HG03558 (cell line): Measurements from ENCODE around the gene NRXN2.
"Not testable (repeated sequence)": the region's sequence is repeated elsewhere in the genome, so short reads cannot be mapped to it uniquely, and the experiment has no call there.

Experiments
- ATAC-seq: cut with Tn5 transposase; IDR thresholded peaks from one replicate; pipeline ENCODE4 v1.9.1; 2021; ENCODE audit warnings: moderate number of reproducible peaks; ENCODE audit not compliant: unreplicated experiment; ENCODE audit errors: extremely low read depth

Gene NRXN2

DNA sequence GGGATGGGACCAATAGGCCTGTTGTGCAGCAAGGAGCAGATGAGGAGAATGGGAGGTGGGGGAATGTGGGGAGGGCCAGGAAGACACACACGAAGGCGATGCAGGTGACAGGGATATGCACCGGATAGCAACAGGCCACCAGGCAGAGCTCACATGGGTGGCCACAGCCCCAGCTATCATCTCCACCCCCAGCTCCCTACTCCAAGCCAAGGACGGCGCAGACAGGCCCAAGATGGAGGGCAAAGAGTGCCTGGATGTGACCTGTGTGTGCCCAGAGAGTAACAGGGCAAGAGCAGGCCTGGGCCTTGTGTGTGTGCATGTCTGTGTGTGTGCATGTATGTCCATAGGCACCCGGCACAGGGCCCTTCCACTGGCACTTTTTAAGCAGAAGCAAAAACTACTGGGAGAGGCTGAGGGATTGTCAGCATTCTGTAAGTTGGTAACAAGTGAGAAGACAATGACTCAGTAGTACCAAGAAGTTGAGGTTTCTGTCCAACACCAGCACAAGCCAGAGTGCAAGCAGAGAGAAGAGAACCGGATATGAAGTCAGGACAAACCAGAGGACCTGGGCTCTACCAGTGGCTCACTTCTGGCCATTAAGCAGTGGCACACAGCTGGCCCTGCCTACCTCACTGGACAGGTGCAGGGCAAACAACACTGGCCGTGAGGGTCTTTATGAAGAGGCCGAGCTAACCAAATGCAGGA, 36.4 kb downstream of the NRXN2 start:
- ATAC-seq: no peak

DNA sequence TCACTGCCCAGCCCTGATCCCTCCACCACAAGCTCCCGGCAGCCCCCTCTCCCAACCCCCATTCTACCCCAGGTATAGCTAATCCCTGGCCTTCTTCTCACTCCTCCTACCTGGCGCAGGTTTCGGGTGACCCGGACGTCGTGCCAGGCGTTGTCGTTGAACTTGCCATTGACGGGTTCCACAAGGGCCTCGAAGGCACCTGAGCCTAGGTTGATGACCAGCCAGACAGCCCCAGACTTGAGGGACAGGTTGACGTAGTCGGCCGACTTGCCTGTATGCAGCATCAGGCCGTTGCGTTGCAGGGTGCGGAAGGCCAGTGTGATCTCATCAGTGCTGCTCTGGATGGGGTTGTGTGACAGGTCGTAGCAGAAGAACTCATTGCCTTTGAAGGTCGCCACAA, 37.5 kb downstream of the NRXN2 start:
- no peak for ATAC-seq

DNA sequence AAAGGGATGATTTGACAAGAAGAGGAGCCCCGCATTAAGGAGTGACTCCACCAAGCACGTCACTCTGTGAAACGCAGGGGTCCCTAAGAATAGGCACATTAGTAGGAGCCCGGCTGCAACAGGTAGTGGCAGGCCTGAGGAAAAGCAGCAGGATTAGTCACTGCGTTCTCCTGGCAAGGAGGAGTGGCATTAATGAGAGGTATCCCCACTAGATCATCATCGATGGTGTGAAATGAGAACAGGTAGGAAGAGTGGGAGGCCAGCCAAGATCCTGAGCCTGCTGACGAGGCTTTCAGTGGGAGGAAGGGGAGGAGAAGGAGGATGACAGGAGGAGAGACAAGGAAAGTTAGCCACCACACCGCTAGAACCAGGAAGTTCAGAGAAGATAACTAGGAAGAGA, 38.6 kb downstream of the NRXN2 start:
- ATAC-seq: no peak

DNA sequence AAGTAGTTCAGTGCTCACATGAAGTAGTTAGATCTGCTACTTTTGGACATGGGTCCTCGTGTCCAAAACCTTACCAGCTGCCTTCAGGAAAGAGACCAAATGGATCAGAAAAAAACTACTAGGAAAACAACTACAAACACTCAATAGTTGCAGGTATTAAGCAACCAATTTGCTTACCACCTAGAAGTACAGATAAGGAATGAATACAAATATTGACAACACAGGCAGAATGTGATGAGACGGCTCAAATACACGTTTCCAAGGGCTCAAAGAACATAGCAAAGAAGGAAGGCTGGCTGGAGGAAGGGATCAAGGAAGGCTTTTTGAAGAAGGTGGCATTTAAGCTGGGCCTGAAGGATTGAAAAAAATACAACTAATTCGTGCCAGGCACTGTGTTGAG, 41.8 kb downstream of the NRXN2 start:
- no peak for ATAC-seq

DNA sequence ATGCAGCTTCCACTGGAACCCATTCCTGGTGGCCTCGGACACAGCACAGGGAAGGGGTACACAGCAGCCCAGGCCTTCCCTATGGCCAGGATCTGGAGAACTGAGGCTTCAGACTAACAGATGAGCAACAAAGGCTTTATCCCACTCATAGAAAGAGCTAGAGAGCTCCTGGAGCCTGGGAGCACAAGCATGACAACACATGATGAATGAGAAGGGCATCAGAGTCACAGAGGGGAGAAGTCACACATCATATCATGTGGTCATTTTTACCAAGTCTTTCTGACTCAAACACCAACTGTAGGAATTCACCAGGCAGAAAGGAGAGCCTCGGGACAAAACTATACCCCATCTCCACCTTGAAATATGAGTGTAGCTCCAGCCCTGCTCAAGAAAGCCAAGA, 43.2 kb downstream of the NRXN2 start:
- ATAC-seq: no peak

DNA sequence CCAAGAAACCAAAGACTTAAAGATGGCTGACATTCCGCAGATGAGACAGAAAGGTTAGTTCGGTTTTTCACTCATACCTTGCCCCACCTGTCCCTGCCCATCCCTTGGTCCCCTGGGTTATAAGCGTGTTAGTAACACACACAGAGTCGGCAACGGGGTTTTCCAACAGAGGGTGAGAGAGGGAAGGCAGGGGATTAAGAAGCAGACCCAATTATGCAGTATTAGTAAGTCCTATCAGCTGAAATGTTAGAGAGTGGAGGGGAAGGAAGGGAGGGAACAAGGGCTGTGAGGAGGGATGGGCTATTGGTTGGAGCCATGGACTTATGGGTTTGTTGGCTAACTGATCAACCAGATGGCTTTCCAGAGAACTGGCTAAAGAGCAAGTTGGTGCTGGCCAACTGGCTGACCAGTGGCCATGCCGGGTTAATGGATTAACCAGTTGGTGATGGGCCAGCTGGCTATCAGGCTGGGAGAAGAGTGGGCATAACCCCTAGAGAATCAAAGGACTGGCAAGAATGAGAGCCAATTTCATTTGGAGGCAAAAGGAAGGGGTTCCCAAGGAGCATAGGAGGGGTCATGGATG, 45.5 kb downstream of the NRXN2 start:
- no peak for ATAC-seq

DNA sequence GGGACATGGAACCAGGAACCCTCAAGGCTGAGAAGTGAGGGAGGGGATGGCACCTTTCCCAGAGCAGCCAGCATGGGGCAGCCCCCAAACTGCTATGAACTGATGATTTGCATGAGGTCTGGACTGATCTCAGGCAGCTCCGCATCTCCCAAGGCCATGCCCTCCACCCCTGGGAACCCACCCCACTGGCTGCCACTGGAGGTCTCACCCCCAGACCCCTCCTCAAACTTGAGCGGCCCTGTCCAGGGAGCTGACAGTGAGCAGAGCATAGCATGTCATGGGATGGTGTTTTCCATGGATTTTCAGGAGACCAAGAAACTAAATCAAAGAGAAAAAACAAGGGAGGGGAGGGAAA, 46.8 kb downstream of the NRXN2 start:
- ATAC-seq: no peak

DNA sequence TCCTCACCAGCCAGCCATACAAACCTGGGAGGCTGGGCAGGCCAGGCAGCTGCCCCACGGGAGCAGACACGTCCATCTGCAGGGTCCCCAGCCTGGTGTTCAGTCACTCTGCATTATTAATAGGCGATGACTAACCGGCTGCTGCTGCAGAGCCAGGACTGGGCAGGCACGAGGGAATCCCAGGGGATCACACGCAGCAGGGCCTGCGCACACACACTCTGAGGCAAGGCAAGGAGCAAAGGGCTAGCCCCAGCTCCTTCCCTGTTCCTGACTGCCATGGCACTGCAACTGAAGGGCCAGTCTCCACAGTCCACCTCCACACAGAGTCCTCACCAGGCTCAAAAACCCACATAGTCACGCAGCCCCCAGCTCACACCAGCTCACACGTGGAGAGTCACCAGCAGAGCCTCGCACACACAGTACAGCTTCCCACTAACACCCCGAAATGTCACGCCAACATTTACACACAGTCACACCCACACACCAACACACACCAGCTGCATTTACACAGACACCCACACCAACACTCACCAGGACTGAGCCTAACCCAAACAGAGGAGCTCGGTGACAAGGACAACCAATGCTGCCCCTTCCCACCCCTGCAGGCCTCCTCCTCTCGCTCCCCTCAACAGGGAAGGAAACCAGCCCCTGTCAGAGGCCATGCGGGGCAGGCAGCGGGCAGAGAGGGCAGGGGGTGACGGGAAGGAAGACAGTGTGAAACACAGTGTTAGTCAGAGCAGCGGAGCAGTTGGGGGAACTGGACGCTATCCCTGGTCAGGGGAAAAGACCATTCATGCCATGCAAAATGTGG, 47.3 kb downstream of the NRXN2 start:
- no peak for ATAC-seq

DNA sequence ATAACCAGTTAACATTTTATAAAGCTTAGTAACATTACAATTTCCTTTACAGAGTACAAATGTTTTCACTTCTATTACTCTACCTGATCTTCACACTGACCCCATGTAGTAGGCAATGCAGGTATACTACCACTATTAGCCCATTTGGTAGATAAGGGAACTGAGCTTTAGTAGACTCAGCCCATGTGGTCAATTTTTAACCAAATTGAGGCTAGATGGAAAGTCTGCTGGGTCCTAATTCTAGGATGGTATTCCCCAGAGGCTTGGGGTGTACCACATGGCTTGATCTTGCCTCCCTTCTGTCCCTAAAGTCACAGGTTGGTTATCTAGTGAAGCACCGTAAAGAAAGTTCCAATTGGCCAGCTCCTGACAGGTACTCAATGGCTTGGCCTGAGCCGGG, 48.2 kb downstream of the NRXN2 start:
- no peak for ATAC-seq

DNA sequence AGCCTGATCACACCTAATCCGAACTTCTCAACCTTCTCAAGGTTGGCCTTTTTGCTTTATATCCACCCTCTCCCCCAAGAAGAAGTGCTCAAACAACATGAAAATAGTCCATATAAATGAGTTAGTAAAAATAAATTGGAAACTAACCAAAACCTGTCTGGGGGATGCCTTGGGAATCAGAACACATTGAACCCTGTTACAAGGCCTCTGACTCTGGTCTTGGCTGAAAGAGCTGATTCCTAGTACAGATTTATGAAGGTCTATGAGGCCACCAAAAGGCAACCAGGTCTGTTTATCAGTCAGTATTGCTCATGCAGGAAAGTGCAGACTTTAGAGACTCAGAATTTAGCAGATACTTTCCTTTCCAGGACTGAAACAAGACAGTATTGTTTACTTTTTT, 49.7 kb downstream of the NRXN2 start:
- no peak for ATAC-seq

DNA sequence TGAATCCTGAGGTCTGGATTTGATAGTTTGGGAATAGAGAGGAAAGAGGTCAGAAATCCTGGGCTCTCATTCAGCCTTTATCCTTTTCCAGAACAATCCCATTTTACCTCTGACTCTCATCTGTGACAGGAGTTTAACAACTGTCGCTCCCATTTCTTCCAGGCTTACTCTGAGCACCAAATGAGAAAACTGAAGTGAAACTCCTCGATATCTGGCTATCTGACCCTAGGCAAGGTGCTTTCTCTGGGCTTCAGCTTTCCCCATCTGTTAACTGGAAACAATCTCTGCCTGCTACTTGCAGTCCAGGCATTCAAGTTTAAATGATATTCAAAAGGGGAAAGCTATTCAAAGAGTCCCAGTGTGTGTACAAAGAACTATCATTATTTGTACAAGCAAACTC, 50.1 kb downstream of the NRXN2 start:
- ATAC-seq: no peak

DNA sequence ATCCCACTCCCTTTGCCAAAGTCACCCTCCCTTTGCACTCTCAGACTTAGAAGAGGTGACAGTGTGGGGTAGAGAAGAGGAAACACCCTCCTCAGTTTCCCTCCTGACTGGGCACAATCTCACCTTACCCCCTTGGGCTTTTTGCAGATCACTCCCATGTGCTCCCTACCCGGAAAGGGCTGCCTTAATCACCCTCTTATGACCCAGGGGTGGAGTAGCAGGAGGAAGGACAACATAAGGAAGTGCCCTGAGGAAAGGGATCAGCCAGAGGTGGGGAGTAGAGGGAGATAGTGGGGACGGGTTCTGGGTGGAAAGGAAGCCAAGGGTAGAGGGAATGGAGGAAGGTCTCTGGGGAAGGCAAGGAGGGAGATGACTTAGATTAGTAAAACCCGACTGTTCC, 52.0 kb downstream of the NRXN2 start:
- ATAC-seq: no peak

DNA sequence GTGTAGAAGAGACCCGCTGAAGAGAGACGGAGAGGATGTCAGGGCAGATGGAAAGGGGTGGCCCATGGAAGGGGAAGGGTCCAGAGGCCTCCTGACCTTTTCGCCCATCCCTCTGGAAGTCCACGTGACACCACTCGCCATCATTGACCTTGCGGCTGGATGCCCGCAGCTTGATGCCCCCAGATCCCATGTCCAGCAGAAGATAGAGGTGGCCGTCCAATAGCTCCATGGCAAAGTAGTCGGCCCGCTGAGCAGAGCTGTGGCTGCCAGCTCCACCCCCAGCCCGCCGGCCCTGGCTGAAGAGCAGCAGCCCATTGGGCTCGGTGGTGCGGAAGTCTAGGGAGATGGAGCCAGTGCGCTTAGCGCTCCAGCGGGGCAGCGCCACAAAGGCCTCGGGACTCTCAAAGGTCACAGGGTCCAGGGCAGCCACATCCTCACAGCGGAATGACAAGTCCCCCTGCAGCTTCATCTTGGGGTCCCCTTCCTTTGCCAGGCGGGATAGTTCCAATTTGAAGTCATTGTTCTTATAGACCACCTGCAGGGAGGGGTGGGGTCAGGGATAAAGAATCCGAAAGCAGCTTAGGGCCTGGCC, 55.7 kb downstream of the NRXN2 start:
- no peak for ATAC-seq

DNA sequence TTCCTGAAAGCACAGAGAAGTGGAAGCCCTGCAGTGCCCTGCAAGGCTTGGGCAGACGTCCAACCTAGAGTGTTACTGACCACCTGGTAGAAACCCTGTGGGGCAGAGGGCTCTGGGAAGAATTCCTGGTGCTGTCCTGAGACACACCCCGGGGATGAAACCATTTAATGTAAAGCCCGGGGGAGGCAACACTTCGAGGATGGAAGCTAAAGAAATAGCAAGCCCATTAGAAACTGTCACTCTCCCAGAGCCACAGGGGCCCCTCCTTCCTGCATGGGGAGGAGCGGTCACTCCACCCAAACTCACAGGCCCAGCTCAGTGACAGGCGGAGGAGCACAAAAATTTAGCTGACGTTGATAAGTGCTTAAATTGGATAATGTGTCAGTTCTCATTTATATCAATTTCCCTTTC, 57.6 kb downstream of the NRXN2 start:
- no peak for ATAC-seq

DNA sequence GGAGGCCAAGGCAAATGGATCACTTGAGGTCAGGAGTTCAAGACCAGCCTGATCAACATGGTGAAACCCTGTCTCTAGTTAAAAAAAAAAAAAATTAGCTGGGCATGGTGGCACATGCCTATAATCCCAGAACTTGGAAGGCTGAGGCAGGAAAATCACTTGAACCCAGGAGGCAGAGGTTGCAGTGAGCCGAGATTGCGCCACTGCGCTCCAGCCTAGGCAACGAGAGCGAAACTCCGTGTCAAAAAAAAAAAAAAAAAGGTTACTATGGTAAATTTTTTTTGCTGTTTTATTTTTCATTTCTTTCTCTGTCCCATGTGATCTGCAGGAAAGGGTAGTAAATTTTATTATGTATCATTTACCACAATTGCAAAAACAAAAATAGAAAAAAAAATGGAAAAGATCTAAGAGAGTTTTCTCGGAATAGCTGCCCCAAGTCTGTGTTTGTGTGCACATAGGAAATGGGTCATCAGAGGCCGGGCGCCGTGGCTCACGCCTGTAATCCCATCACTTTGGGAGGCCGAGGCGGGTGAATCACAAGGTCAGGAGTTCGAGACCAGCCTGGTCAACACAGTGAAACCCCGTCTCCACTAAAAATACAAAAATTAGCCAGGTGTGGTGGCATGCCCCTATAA, 58.6 kb downstream of the NRXN2 start:
- ATAC-seq: not testable (repeated sequence)

DNA sequence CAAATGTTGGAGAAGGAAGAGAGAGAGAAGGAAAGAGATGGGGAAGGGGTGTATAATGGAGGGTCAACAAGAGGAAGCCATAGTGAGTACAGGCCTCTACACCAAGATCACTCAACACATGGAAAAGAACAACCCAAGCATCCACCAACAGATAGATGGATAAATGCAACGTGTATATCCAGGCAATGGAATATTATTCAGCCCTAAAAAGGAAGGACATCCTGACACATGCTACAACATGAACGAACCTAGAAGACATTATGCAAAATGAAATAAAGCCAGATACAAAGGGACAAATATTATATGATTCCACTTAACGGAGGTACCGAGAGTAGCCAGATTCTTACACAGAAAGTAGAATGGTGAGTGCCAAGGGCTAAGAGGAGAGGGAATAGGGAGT, 59.3 kb downstream of the NRXN2 start:
- no peak for ATAC-seq

DNA sequence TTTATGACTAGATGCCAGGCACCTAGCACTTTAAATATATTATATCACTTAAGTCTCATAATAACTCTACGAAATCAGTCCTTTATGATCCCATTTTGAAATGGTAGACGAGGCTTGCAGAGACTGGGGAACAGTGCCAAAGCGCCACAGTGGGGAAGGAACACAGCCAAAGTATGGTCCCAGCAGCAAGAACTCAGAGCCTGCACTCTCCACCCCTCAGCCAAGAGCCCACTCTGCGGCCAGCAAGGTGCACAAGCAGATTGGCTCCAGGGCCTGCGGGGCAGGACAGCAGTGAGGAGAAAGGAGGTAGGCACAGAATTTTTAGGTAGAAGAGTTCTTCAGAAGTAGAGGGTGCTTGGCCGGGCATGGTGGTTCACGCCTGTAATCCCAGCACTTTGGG, 61.4 kb downstream of the NRXN2 start:
- ATAC-seq: no peak

DNA sequence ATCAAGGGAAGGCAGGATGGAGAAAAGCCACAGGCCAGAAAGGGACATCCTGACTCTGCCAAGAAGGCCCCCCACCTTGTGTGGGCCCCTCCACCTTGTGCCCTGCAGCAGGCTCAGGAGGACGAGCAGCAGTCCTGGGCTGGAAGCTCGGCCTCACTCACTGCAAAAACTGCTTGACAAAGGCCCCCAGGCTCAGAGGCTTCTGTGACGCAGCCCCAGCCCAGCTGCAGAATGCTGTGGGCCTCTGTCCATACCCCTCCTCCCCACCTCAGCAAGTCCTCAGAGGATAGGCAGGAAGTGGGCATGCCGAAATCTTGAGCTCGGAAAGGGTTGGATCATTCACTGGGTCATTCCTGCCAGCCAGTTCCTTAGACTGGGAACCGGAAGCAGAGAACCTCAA, 61.9 kb downstream of the NRXN2 start:
- ATAC-seq: no peak

DNA sequence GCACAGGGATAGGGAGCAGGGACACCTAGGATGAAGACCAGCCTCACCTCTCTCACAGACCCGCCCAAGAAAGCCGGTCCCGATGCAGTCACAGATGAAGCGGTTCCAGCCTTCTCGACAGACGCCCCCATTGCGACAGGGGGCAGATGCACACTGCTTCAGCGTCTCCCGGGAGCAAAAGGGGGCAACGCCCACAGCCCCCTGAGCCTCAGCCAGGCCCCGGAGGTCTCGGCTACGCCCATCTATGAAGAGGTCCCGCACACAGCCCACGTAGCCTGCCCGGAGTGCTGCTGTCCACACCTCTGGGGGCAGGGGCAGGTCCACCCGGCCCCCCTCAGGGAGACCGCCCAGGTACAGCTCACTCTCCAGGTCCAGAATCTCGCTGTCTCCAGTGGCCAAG, 62.3 kb downstream of the NRXN2 start:
- ATAC-seq: no peak

DNA sequence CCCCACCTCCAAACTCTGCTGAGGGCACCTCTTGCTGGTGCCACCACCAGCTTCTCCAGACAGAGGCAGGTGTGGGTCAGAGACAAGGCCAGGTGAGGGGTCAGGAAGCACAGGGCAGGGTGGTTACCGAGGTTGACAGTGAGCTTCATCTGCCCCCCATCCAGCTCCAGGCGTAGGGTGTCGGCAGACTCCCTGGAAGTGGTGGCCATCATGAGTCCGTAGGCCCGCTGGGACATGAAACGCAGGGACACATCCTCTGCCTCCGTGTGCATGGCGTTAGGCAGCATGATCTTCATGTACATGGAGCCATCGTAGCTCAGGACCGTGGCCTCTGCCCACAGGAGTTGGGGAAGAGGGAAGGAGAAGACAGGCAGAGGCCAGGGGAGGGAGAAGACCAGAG, 62.8 kb downstream of the NRXN2 start:
- ATAC-seq: no peak
